Prostate gland (tissue), 2 donors: ENCODE results near the gene GRAMD2A.

Experiments
- POLR2A ChIP-seq: fragments of 450-650 bp; IDR thresholded peaks from one replicate; pipeline ENCODE4 v1.6.1; 2016; ENCODE audit warnings: antibody characterized with exemption, mild to moderate bottlenecking
- POLR2AphosphoS5 ChIP-seq: sonication (generic); formaldehyde crosslinking; IDR thresholded peaks from one replicate; pipeline ENCODE4 v1.6.1; 2017; ENCODE audit warnings: antibody characterized with exemption
- TF ChIP-seq, protein P1 (sequence below), 4 experiments: fragments of 200-600 bp in 2 of 4; fragments of 450-650 bp in 2 of 4; sonication (generic) in 2 of 4; IDR thresholded peaks; 1 replicate in 3 of 4; 2 replicates in 1 of 4; pipeline ENCODE4 v1.5.1; 2016 to 2019; ENCODE audit warnings: antibody characterized with exemption in 4 of 4, mild to moderate bottlenecking in 2 of 4, moderate library complexity in 2 of 4

DNA sequence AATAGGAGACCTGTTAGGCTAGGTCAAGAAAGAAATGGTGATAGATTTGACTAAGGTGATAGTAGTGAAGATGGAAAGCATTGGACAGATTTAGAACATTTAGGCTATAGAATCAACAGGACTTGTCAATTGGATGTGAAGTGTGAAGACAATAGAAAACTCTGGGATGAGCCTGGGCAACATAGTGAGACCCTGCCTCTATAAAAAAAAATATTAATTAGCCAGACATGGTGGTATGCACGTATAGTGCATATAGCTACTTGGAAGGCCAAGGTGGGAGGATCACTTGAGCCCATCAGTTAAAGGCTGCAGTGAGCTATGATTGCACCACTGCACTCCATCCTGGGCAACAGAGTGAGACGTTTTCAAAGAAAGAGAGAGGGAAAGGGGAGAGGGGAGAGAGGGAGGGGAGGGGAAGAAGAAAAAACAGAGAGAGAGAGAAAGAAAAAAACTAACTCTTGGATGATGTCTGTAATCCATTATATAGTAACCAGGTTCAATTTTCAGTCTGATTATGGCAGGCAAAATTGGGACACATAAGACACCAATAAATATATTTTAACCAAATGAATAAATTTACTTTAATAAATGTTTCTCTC lies 69.8 kb downstream of the GRAMD2A start:
- TF ChIP-seq POLR2A = no peak
- TF ChIP-seq, protein P1, sequence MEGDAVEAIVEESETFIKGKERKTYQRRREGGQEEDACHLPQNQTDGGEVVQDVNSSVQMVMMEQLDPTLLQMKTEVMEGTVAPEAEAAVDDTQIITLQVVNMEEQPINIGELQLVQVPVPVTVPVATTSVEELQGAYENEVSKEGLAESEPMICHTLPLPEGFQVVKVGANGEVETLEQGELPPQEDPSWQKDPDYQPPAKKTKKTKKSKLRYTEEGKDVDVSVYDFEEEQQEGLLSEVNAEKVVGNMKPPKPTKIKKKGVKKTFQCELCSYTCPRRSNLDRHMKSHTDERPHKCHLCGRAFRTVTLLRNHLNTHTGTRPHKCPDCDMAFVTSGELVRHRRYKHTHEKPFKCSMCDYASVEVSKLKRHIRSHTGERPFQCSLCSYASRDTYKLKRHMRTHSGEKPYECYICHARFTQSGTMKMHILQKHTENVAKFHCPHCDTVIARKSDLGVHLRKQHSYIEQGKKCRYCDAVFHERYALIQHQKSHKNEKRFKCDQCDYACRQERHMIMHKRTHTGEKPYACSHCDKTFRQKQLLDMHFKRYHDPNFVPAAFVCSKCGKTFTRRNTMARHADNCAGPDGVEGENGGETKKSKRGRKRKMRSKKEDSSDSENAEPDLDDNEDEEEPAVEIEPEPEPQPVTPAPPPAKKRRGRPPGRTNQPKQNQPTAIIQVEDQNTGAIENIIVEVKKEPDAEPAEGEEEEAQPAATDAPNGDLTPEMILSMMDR (IDR thresholded peaks at IDR 0.05) = no peak
- no peak for TF ChIP-seq POLR2AphosphoS5
